AG08395 (cell line): Measurements from ENCODE around the gene TARBP2.

Source experiments
- DNase-seq: peaks from one replicate; pipeline ENCODE4 v3.0.0; 2012; ENCODE audit warnings: mixed read lengths, low spot score

TARBP2 gene

DNA sequence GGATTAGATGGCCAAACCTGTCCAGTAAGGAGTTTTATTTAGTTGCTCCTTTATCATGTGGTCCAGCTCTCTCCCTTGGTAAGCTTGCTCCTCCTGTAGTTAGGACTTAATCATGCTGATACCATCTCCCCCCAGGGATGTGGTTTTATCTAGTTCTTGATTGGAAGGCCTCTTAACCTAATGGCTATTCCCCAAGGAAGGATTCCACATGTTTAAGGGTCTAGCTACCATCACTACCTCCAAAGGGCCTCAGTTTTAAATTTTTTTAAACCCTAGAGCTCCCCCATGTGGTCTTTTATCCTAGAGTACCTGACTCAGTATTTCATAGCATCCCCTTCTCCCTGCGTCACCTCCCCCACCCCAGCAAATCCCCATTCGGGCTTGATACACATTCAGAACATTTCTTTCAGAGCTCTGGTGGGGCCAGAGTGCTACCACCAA is 24.3 kb upstream of the TARBP2 start:
- DNase-seq = no peak

DNA sequence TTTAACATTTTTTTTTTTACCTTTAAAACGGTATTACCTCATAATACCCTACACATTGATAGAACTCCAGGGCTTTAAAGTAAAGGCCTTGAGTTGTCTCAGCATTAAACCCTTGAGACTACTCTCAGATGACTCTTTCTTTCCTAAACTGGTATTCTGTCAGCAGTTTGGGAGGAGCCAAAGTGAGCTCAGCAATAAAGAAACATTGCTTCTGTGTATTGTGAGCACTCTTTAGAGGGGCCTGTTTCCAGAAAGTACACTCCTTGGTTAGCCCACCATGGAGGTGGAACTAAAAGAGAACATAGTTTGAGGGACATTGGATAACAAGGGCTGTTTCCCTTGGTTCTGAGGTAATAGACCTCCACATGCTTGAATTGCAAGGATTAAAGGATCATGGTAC is 22.2 kb upstream of the TARBP2 start:
- DNase-seq = no peak

DNA sequence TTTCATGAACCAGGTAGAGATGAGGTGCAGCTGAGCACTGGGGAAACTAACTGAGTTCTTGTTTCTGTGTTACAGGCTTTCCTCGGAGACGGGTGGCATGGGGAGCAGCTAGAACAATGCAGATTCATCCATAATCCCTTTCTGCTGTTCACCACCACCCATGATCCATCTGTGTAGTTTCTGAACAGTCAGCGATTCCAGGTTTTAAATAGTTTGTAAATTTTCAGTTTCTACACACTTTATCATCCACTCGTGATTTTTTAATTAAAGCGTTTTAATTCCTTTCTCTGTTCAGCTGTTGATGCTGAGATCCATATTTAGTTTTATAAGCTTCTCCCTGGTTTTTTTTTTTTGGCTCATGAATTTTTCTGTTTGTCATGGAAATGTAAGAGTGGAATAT is 21.8 kb upstream of the TARBP2 start:
- no peak for DNase-seq

DNA sequence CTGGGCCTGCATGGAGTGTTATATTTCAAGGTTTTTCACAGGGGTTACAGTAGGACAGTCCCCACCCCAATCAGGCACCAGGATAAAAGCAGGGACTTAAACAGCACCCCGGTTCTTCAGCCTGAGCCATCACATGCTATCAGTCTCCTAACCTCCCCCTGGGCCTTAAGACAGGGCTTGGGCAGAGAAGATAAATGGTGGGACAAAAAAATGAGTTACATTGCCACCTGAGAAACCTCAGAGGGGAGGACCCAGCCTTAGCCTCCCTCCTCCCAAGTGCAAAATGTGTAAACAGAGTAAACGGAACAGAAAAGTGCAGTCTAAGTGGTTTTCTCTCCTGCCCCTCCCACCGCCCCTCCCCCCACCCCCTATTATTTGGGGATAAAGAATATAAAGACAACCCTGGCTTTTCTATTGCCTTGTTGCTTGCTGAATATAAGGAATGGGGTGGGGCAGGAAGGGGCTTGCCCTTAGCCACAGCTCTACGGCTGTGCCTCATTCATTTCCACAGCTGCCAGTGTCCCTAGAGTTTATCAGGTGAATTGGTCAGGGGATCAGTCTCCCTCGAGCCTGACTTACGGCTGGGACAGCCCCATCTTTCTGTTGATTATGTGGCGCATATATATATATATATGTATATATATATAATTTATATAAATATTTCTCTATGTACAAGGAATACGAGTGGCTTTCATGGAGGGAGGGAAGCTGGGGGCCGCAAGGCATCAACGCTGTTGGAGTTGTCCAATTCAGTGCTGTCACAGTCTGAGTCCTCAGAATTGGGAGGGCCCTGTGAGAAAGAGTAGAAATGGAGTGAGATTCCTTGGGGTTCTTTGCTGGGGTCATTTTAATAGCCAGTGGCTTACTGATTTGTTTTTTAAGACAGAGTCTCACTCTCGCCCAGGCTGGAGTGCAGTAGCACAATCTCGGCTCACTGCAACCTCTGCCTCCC is 20.3 kb upstream of the TARBP2 start:
- no peak for DNase-seq

DNA sequence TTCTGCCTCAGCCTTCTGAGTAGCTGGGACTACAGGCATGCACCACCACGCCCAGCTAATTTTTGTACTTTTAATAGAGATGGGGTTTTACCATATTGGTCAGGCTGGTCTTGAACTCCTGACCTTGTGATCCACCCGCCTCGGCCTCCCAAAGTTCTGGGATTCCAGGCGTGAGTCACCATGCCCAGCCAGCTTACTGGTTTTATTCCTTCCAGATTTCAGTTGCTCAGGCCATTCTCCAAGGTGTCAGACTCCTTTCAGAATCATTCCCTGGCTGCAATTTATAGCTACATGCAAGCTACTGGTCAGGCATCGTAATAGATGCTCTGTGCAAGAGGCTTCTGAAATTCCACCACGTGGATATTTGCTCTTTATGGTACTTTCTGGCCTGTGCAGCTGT is 19.6 kb upstream of the TARBP2 start:
- DNase-seq = peak; percentile 61

DNA sequence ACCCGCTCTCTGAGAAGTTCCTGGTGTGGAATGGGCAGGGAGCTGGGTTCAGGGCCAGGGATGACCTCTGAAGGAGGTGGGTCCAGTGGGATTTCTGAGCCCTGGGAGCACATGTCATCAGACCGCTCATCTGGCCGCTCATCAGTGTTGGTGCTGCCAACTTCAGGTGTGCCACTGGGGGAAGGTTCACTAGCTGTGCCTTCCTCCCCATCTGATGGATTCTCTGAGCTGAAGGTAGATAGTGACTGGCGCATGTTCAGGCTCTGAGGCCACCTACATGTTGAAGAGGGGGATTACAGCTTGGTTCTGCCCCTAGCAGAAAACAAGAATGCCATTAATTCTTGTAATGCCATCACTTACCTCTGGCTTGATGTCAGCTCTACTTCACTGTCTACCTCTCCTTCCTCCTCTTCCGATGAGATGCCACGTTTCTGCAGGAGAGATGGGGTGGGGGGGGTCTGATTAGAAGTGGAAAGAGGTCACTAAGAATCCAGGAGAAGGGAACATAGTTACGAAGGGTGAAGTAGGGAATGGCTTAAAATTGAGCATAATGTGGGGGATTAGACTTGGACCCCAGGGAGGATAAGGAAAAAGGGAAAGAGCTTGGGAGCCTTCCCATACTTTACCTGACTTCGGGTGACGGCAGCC is 19.0 kb upstream of the TARBP2 start:
- no peak for DNase-seq

DNA sequence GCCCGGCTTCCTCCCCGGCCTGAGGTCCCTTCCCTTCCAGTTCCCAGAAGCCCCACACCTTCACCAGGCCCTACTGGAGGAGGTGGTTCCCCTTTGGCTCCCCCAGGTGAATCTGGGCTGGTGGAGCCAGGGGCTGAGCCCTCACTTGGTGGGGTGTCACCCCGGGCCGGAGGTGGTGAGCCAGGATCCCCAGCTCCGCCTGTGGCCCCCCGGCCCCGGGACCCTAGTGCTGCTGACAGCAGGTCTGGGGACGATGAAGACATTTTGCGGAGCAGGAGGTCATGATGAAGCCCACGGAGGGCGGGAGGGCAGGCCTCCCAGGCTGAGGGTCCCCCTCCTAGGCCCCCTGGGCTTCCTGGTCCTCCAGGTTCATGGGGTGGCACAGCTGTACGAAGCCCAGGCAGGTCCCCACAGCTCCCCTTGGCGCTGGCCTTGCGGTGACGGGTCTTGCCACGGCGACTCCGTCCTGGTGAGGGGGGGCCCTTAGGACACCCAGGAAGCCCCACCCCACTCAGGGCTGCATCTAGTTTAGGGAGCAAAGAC is 18.4 kb upstream of the TARBP2 start:
- DNase-seq = no peak

DNA sequence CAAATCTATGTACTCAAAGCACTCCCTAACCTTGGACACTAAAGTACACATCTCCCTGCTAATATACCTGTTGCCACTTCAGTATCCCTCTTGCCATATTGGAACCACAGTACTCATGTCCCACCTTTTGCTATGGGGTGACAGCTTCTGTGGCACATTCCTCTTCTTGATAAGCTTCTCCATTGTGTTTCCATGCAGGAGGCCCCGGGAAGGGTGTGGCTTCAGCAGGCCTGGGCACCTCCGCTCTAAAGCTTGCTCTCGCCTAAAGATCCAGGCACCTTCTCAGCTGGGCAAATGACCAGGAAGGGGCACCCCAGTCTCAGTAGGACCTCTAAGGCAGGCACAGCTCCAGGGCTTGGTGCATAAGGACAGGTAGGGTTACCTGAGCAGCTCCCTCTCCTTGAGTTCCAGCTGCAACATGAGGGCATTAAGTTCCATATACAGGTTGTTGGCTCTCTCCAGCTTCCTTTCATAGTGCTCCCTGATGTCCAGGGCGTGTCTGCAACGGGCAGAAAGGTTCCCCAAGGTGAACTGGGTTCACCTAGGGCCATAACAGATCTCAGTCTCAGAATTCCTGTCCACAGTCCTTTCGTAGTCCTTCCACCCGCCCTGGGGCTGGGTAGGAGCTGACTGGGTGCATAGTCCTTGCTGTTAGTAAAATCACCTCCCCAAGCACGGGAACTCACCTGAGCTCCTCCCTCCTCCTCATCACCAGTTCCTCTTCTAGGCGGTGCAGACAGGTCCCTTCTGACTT is 17.7 kb upstream of the TARBP2 start:
- no peak for DNase-seq

DNA sequence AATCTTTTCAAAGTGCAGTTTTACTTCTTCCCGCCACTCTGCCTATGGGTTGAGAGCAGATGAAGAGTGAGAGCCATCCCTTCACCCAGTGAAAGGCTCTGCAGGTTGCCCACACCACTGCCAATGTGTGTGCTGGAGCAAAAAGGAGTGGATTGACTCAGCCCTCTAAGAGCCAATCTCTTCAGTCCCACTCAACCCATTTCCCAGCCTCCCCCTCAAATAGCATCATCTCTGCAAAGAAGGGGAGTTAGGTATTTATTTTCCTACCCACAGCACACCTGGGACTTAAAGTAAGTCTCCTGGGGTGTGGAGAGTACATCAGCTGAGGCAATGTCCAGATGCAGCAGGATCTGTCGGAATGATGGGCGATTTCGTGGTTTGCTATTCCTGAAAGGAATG is 17.1 kb upstream of the TARBP2 start:
- DNase-seq = no peak

DNA sequence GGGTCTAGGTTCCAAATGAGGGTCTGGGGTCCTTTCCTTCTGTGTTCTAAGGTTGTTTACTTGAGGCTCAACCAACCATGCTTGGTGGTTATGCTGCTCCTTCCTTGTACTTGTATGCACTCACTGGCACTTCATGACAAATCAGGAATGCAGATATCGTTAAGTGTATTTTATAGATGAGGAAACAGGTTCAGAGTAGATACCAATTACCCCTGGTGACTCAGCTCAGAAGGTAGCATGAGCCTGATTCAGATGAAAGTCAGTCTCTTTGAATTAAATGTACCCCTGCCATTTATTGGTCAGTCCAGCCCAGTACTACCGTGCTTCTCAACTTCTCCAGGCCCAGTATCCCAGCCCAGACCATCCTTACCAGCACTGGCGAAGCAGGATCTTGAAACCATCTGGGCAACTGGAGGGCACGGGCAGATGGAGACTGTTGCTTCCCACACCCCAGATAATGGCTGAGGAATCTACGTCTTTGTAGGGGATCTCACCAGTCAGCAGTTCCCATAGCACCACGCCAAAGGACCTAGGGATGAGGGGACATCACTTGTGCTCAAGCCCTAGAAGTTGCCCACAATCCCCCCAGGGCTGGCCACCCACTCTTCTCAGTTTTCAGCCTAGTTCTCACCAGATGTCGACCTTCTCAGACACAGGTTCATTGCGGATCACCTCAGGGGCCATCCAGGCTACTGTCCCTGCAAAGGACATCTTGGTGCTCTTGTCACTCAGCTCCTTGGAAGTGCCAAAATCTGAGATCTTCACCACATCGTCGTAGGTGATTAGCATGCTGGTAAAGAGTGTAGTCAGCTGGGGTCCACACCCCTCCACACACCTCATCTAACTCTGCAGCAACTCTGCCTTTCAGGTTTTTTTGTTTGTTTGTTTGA is 16.2 kb upstream of the TARBP2 start:
- DNase-seq = no peak

DNA sequence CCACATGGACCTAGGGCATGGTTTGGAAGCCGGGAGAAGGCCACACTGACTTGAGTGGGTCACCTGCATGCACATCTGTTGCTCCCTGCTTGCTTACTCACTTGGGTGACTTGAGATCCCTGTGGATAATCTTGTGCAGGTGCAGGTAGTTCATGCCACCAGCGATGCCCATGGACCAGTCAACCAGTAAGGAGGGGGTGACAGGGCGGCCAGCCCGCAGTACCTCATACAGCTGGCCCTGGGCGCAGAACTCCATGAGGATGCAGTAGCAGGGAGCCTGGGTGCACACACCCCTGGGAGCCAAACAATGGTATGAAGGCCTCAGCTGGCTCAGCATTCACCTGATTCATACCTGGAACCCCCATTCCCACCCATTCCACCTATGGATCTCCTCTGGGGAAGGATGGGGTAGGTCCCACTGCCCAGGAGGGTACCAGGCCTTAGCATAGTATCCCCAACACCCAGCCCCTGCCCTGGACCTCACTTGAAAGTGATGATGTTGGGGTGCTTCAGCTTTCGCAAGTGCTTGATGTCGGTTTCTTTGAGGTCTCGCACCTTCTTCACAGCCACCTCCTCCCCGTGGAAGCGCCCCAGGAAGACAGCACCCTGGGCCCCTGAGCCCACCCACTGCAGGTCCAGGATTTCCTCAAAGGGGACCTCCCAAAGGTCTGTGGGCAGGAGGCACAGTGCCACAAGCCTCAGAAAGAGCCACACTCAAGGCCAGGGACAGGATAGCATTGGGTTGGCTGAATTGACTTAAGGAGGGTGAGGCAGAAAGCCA is 14.9 kb upstream of the TARBP2 start:
- DNase-seq = no peak

DNA sequence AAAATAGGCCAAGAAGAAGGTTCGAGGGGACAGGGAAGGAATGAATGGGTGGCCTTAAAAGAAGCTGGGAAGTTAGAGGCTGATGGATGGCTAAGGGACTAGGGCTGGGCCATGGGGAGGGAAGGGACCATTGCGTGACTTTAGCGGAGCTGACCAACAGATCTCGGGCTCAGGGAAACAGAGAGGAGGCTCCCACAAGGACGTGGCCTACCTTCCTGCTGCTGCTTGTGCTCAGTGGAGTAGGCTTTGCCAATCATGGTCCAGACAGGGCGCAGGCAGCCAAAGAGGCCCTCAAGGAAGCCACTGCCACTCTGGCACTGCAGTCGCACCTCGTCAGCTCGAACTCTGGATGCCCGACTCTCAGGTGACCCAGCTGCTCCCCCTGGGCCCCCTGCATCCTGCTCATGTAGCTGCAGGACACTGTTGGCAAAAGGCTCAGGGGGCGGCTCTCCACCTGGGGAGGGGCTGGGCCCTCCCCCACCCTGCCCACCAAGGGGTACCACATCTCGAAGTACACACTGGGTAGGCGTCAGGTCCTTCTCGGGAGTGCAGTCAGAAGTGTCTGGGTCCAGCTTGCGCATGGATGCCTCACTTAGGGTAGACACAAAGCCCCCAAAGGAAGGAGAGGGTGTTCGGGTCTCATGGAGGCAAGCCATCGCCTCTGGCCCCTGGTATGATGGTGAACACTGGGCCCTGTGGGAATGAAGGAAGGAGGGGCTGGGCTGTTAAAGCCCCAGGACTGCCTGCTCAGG is 14.2 kb upstream of the TARBP2 start:
- no peak for DNase-seq

DNA sequence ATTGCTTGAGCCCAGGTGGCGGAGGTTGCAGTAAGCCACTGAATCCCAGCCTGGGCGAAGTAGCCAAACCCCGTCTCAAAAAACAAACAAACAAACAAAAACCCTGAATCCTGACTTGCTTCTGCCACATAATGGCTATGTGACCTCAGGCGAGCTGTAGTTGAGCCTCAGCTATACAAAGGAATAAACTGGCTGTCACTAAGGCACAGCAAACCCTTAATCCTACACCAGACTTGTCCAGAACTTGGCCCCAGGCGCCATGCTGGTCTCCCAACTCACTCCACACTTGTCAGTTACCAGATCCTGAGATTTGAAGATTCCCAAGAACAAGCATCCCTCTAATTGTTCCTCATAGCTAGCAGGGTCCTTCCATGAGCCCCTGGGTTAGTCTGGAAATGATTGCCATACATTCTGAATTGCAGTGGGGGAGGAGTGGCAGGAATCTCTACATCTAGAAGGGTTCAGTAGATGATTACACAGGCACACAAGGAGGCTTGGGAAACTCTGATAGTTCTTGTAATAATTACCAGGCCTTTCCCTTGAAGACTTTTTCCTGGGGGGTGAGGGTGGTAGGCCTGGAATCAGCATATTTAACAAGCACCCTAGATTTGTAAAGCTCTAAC is 11.7 kb upstream of the TARBP2 start:
- no peak for DNase-seq

DNA sequence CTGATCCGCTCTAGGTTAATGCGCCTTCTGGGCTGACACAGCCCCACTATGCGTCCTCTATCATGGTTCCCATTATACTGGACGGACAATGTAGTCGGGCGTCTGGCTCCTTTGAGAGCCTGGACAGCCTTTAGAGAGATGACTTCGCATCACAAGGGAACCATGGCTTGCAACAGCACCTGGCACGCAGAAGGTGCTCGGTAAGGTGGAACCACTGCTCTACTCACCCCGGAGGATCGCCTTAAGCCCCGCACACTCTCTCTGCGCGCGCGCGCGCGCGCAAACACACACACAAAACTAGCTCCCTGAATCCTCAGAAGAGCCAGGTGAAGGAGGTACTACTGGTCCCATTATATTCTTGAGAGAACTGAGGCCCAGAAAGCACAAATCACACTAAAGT is 8.9 kb upstream of the TARBP2 start:
- no peak for DNase-seq

DNA sequence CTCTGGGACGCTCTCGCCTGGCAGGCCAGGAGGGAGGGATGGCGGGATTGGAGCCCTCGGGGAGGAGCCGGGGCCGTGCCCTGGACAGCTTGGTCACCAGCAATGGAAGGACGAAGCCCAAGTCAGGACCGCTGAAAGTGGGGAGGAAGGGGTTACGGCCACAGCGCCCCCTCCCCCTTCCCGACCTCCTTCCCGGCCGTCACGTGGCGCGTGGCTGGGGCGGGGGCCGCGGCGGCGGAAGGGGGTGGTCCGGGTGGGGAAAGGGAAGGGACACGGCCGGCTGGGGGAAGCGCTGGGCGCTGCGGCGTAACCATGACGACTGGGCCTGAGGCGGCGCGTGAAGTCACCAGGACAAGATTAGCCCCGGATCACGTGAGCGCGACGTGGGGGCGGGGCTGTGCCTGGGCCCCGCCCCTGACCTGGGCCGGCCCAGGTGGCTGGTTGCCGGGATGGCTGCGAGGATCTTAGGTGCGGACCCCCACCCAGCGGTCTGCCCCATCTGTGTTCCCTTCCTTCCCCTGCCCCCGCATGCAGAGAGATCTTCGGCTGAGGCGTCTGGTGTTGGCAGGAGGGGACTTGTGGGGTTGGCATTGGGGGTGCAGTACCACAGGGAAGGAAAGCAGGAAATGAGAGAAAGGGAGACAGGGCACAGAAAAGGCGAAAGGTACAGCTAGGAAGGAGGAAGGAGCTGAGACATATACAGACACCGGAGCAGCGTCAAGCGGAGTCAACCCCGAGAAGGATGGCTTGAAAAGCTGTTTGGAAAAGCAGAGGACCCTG is 8.1 kb upstream of the TARBP2 start:
- peak; percentile 87 for DNase-seq

DNA sequence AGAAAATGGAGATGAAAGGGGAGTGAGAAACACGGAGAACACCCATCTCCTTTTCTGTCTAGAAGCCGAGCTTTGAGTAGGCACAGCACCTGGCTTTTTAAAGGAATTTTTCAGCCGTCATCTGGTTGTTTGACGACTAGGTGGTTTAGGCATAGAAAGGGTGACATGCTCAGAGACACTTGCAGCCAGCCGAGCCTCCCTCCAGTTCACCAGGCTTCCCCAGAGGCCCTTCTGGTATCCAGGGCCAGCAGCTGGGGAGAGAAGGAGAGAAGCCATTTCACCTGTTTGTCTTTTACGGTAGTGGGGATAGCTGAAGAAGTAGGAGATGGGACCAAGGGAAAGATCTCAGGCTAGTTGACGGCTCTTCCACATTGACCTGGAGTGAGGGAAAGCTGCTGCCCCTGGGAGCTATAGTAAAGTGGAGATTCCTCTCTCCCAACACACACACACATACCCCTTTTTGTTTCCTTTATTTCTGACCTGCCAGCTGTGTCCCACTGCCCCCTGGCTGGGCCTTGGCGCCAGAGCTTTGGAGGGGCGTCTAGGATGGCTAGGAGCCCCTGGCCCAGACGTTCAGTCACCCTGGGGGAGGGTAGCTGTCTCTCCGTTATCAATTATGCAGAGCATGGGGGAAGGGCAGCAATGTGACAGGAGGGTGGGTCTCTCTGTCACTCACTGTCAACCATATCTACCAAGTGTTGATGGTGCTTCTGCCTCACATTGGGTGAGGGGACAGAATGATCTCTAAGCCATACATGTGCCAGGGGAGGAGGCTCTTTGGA is 7.3 kb upstream of the TARBP2 start:
- no peak for DNase-seq

DNA sequence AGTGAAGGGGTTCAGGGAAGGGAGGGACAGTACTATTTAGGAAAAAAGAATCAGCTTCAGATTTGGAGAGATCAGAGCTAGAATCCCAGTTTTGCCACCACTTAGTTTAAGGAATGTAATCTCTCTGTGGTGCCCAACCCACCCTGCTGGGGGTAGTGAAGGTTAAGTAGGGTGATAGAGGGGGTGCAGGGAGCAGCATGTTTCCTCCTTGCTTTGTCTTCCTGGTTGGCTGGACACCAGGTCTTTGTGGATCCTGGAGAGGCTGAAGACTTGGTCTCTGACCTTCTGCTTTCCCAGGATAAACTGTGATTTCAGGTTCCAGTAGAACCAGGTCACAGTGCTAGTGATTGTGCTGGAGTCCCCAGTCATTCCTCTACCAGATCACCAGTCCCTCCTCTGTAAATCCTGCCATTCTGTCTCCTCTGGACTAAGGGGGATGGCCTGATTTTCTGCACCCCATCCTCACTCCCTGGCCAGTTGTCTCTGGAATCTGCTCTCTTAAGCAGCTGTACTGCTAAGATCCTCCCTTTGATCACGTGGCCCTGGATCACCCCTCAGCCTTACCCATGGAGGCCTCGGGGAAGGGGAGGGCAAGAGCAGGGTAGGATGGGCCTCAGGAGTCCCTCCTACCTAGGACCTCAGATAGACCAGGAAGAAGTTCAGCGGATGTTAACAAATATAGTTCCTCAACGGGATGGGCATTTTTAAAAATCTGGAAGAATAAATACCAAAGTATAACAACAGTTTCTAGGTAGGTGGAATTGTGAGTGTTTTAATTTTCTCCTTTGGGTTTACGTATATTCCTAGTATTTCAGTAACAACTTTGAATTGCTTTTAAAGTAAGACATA is 5.0 kb upstream of the TARBP2 start:
- DNase-seq = peak; percentile 33
